K562 (cell line): Measurements from ENCODE around the gene TSPAN16. TPM values are rescaled to one million over a fixed set of nuclear protein-coding genes. Genes with fewer than 3 reads are reported as not detected.
A peak's percentile ranks its signal among the peaks of the same experiment; 100 is the strongest.

Experiments used
- CREB1 ChIP-seq, 2 experiments: sonication (generic) in 1 of 2; formaldehyde crosslinking in 1 of 2; IDR thresholded peaks; 2 replicates each; pipeline versions ENCODE4 v1.6.1 to v1.8.0; 2012 to 2022; ENCODE audit warnings: inconsistent platforms in 1 of 2, mild to moderate bottlenecking in 1 of 2, missing genetic modification reagents in 1 of 2, moderate library complexity in 1 of 2
- E2F8 ChIP-seq: fragments of 450-650 bp; IDR thresholded peaks from 2 replicates; pipeline ENCODE4 v1.7.1; 2018; ENCODE audit warnings: mild to moderate bottlenecking, low read depth; ENCODE audit not compliant: partially characterized antibody
- FOXP1 ChIP-seq: sonication (generic); formaldehyde crosslinking; IDR thresholded peaks from 2 replicates; pipeline ENCODE4 v1.8.0; 2022; ENCODE audit warnings: mild to moderate bottlenecking, missing genetic modification reagents
- GTF3C2 ChIP-seq: IDR thresholded peaks from 3 replicates; pipeline ENCODE4 v1.6.1; 2011; ENCODE audit warnings: borderline replicate concordance, mild to moderate bottlenecking, moderate library complexity; ENCODE audit not compliant: insufficient read length; ENCODE audit errors: extremely low read depth
- KDM5B ChIP-seq: fragments of 200-600 bp; sonication (generic); IDR thresholded peaks from 2 replicates; pipeline ENCODE4 v1.6.1; 2012; ENCODE audit warnings: low read depth, mild to moderate bottlenecking, moderate library complexity, low read length, control low read depth, inconsistent platforms; ENCODE audit not compliant: insufficient replicate concordance
- NFRKB ChIP-seq: fragments of 450-650 bp; IDR thresholded peaks from 2 replicates; pipeline ENCODE4 v1.6.1; 2016; ENCODE audit warnings: low read depth
- POLR2AphosphoS2 ChIP-seq: IDR thresholded peaks from 2 replicates; pipeline ENCODE4 v1.6.1; 2012; ENCODE audit warnings: low read length, improper control_type of control experiment
- SMARCB1 ChIP-seq: IDR thresholded peaks from 2 replicates; pipeline ENCODE4 v1.6.1; 2011; ENCODE audit warnings: improper control_type of control experiment, low read depth; ENCODE audit not compliant: insufficient read length
- TEAD2 ChIP-seq: fragments of 450-650 bp; IDR thresholded peaks from 2 replicates; pipeline ENCODE4 v1.6.1; 2016; ENCODE audit warnings: missing genetic modification characterization, control low read depth, missing compliant biosample characterization
- TEAD4 ChIP-seq, 2 experiments: sonication (generic) in 1 of 2; formaldehyde crosslinking in 1 of 2; IDR thresholded peaks; 2 replicates each; pipeline versions ENCODE4 v1.6.1 to v1.8.0; 2012 to 2022; ENCODE audit warnings: borderline replicate concordance in 1 of 2, inconsistent platforms in 1 of 2, low read length in 1 of 2, mild to moderate bottlenecking in 1 of 2, missing genetic modification reagents in 1 of 2
- YY1 ChIP-seq, 3 experiments: IDR thresholded peaks; 2 replicates each; pipeline ENCODE4 v1.6.1; 2011; ENCODE audit warnings: low read length in 2 of 3, mild to moderate bottlenecking in 2 of 3, moderate library complexity in 2 of 3, borderline replicate concordance in 1 of 3, control low read depth in 1 of 3, low read depth in 1 of 3; ENCODE audit not compliant: insufficient read depth in 3 of 3, insufficient replicate concordance in 2 of 3, control insufficient read depth in 1 of 3, insufficient read length in 1 of 3; ENCODE audit errors: extremely low read depth in 1 of 3
- ZNF277 ChIP-seq: fragments of 250-450 bp; sonication (Bioruptor Pico); IDR thresholded peaks from 2 replicates; pipeline ENCODE4 v1.8.0; 2022; ENCODE audit warnings: inconsistent platforms, mild to moderate bottlenecking, moderate library complexity, borderline replicate concordance
- ZNF57 ChIP-seq: fragments of 450-650 bp; formaldehyde crosslinking; IDR thresholded peaks from 2 replicates; pipeline ENCODE4 v1.4.0; 2020; ENCODE audit warnings: mild to moderate bottlenecking, moderate library complexity
- ZNF740 ChIP-seq, 3 experiments: fragments of 200-800 bp in 1 of 3; sonication (Bioruptor generic) in 1 of 3; sonication (generic) in 1 of 3; formaldehyde crosslinking in 1 of 3; IDR thresholded peaks; 2 replicates each; pipeline versions ENCODE4 v1.6.1 to v1.8.0; 2016 to 2022; ENCODE audit warnings: mild to moderate bottlenecking in 2 of 3, missing compliant biosample characterization in 2 of 3, missing genetic modification characterization in 2 of 3, missing genetic modification reagents in 1 of 3
- polyA plus RNA-seq, 8 experiments: library from polyadenylated mRNA; depleted of rRNA in 4 of 8; stranded (reverse) in 5 of 8; unstranded in 3 of 8; fragments of >200 nt; fragmentation: Nextera tagmentation in 2 of 8; fragmentation: Illumina TruSeq in 1 of 8; extraction: Ambion mirVana in 2 of 8; extraction: Trizol in 1 of 8; gene quantifications; 2 replicates each; pipeline versions ENCODE4 v1.2.1 to v1.2.3, GENCODE V29; 2011 to 2014; ENCODE audit warnings: inconsistent platforms in 1 of 8, missing spikeins in 1 of 8
- total RNA-seq, 7 experiments: library from RNA; depleted of rRNA in 6 of 7; stranded (reverse); fragments of >200 nt in 6 of 7; fragmentation: Illumina TruSeq in 2 of 7; extraction: Trizol in 2 of 7; gene quantifications; 2 replicates each; pipeline versions ENCODE4 v1.2.1 to v1.2.3, GENCODE V29; 2011 to 2021; ENCODE audit warnings: low replicate concordance in 1 of 7

Gene TSPAN16
- total and polyA plus RNA-seq, 9 of the 15 experiments (the other 6 are each of a cell fraction or from before 2014, with no cell fraction given): not detected

- 0 out of 2 replicates have a peak, but pooled peaks have one; percentile 28 for TF ChIP-seq FOXP1 (CRISPR knock-in tag)
- TF ChIP-seq TEAD2 (tag): no peak
- TF ChIP-seq SMARCB1: no peak
- TF ChIP-seq ZNF57: no peak
- TF ChIP-seq ZNF740 (CRISPR knock-in tag; IDR thresholded peaks at IDR 0.05): peak; percentile 4; the same call in 1 of the 2 replicates
- TF ChIP-seq ZNF740 (tag; IDR thresholded peaks at IDR 0.05): no peak
- no peak for TF ChIP-seq ZNF277
- no peak for TF ChIP-seq NFRKB
- no peak for TF ChIP-seq E2F8
- no peak for TF ChIP-seq POLR2AphosphoS2
- TF ChIP-seq KDM5B: peak; percentile 59
- peak in 2 of 3 experiments; percentile 68 to 79 for TF ChIP-seq YY1 (IDR thresholded peaks at IDR 0.05; ENCODE audit: borderline replicate concordance in 1 of 3, control insufficient read depth in 1 of 3, extremely low read depth in 1 of 3, insufficient read depth in 3 of 3, insufficient read length in 1 of 3, insufficient replicate concordance in 2 of 3, low read depth in 1 of 3, low read length in 2 of 3)
- TF ChIP-seq CREB1 (IDR thresholded peaks at IDR 0.05): peak; percentile 38; the same call in 1 of the 2 replicates
- peak; percentile 33; the same call in 1 of the 2 replicates for TF ChIP-seq CREB1 (CRISPR knock-in tag; IDR thresholded peaks at IDR 0.05)
- TF ChIP-seq GTF3C2: peak; percentile 64
- TF ChIP-seq TEAD4 (IDR thresholded peaks at IDR 0.05; ENCODE audit: low read length): no peak
- no peak for TF ChIP-seq TEAD4 (CRISPR knock-in tag; IDR thresholded peaks at IDR 0.05; ENCODE audit: borderline replicate concordance)
Observed at GRCh38 chr19:11261971-11262839, 33.8 kb upstream of the TSPAN16 start, which contains the start of gene DOCK6 (continued).
